Uterus (tissue), 4 donors: ENCODE measurements around the gene RRAD. TPM values are rescaled to one million over a fixed set of nuclear protein-coding genes. Genes with fewer than 3 reads are reported as not detected.
A peak's percentile ranks its signal among the peaks of the same experiment; 100 is the strongest.

ENCODE experiments used
- DNase-seq, 2 donors: peaks; one replicate each; pipeline ENCODE4 v3.0.0-alpha.2; 2019 to 2020
- H3K27ac ChIP-seq, 2 donors: fragments of 200-600 bp; sonication (generic); 1 replicate in 1 of 2; 2 replicates in 1 of 2; pipeline ENCODE4 v1.5.1; 2016 to 2018
- H3K27me3 ChIP-seq, 2 donors: fragments of 200-600 bp; sonication (generic); one replicate each; pipeline ENCODE4 v1.5.1; 2018 to 2019; ENCODE audit warnings: control low read depth in 1 of 2
- H3K36me3 ChIP-seq, 2 donors: fragments of 200-600 bp; sonication (generic); one replicate each; pipeline ENCODE4 v1.5.1; 2019; ENCODE audit warnings: control low read depth in 1 of 2
- H3K4me1 ChIP-seq, 2 donors: fragments of 200-600 bp; sonication (generic); one replicate each; pipeline ENCODE4 v1.5.1; 2018 to 2019; ENCODE audit warnings: control low read depth in 1 of 2
- H3K4me3 ChIP-seq, 2 donors: fragments of 200-600 bp; sonication (generic); 1 replicate in 1 of 2; 2 replicates in 1 of 2; pipeline ENCODE4 v1.5.1; 2018 to 2019; ENCODE audit warnings: mild to moderate bottlenecking in 1 of 2
- H3K9me3 ChIP-seq, 2 donors: fragments of 200-600 bp; sonication (generic); one replicate each; pipeline ENCODE4 v1.5.1; 2019; ENCODE audit warnings: control low read depth in 1 of 2
- POLR2A ChIP-seq, 2 donors: fragments of 450-650 bp; IDR thresholded peaks; one replicate each; pipeline ENCODE4 v1.6.1; 2016; ENCODE audit warnings: antibody characterized with exemption in 2 of 2, mild to moderate bottlenecking in 1 of 2, moderate library complexity in 1 of 2
- intact Hi-C: fragments of 100-400 bp; cut with DNase I; formaldehyde crosslinking; loops from one replicate; pipeline ENCODE4 v1.15.1; 2023; ENCODE audit warnings: low total_unique reads
- total RNA-seq, 4 donors: library from RNA; depleted of rRNA in 3 of 4; stranded (reverse); fragments of >200 nt in 3 of 4; gene quantifications; one replicate each; pipeline versions ENCODE4 v1.1.0 to v1.2.4, GENCODE V29; 2014 to 2023
- TF ChIP-seq, protein P1 (sequence below), 4 experiments: fragments of 200-600 bp in 2 of 4; fragments of 450-650 bp in 2 of 4; sonication (generic) in 2 of 4; IDR thresholded peaks; one replicate each; pipeline ENCODE4 v1.5.1; 2016 to 2019; ENCODE audit warnings: antibody characterized with exemption in 4 of 4, mild to moderate bottlenecking in 2 of 4, moderate library complexity in 1 of 4
- donor health status: DM: yes; HTN: yes; CAD: no.

The RRAD gene
- total RNA-seq, 4 donors from 2014 or later, result 7.5 to 32.8 (median 18.8) TPM

DNA sequence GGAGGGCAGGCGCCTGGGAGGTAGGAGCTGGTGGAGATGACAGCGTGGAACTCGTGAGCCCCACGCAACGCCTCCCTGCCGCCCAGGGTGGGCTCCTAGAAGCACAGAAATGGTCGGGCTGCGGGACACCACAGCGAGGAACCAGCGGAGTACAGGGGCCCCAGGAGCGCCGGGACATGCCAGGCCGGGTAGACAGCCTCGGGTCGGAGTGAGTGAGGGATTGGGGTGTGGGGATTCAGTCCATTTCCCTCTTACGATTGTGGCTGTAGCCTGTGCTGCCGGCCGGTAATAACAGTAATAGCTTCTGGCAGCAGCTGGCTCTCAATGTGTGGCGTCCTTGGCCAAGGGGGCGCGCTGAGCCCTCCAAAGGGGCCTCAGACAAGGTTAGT, 23.5 kb upstream of the RRAD start:
- Histone ChIP-seq H3K4me3 (peak overlapping the region; percentile 46 to 51), H3K27me3 (no peaks in the 10 kb centered on the region)
- intact Hi-C loops, result no loop called here

DNA sequence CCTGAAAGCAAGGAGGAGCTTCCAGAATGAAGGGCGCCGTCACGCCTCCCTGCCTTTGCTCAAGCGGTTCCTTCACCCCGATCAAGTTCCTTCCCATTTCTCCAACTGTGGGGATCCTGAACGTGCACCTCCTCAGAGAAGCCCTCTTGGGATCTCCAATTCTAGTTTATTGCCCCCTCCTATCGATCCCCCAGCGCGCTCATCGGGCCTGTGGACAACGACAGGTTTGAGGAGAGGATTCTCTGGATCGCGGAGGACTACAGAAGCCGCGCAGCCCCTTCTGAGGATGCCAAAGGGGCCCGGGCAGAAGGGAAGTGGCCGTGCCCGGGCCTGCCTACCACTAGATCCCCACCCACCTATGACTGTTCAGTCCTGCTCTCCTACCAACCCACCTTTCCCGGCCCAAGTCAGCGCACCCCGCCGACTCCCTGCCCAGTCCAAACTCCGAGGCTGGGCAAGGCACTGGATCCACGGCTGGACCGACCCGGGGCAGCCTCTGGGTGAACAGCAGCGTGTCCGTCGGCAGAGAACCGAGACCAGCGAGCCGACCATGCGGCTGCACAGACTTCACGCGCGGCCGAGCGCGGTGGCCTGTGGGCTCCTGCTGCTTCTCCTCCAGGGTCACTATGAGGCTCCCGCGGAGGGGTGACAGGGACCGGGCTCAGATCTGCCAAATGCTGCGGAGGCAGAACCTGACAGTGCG, 22.9 kb upstream of the RRAD start:
- no peak for DNase-seq
- Histone ChIP-seq H3K36me3 (no peaks in the 10 kb centered on the region), H3K9me3 (no peaks in the 10 kb centered on the region), H3K27me3 (no peaks in the 10 kb centered on the region), H3K4me3 (peak overlapping the region; percentile 46 to 51), H3K4me1 (peaks cover 0 to 7% of the 10 kb centered on the region in 2 donors), H3K27ac (no peak overlapping the region)
- no peak for TF ChIP-seq POLR2A (IDR thresholded peaks at IDR 0.05)
- TF ChIP-seq, protein P1, sequence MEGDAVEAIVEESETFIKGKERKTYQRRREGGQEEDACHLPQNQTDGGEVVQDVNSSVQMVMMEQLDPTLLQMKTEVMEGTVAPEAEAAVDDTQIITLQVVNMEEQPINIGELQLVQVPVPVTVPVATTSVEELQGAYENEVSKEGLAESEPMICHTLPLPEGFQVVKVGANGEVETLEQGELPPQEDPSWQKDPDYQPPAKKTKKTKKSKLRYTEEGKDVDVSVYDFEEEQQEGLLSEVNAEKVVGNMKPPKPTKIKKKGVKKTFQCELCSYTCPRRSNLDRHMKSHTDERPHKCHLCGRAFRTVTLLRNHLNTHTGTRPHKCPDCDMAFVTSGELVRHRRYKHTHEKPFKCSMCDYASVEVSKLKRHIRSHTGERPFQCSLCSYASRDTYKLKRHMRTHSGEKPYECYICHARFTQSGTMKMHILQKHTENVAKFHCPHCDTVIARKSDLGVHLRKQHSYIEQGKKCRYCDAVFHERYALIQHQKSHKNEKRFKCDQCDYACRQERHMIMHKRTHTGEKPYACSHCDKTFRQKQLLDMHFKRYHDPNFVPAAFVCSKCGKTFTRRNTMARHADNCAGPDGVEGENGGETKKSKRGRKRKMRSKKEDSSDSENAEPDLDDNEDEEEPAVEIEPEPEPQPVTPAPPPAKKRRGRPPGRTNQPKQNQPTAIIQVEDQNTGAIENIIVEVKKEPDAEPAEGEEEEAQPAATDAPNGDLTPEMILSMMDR (IDR thresholded peaks at IDR 0.05), result no peak
- intact Hi-C loops, result no loop called here

More for the DNA sequence above, 23.5 kb upstream of the RRAD start:
- Histone ChIP-seq H3K27ac (no peak overlapping the region), H3K36me3 (no peaks in the 10 kb centered on the region), H3K4me1 (peaks cover 0 to 7% of the 10 kb centered on the region in 2 donors), H3K9me3 (no peaks in the 10 kb centered on the region)
- TF ChIP-seq POLR2A (IDR thresholded peaks at IDR 0.05), result no peak
- TF ChIP-seq, protein P1 (IDR thresholded peaks at IDR 0.05), result no peak
- DNase-seq, result no peak

DNA sequence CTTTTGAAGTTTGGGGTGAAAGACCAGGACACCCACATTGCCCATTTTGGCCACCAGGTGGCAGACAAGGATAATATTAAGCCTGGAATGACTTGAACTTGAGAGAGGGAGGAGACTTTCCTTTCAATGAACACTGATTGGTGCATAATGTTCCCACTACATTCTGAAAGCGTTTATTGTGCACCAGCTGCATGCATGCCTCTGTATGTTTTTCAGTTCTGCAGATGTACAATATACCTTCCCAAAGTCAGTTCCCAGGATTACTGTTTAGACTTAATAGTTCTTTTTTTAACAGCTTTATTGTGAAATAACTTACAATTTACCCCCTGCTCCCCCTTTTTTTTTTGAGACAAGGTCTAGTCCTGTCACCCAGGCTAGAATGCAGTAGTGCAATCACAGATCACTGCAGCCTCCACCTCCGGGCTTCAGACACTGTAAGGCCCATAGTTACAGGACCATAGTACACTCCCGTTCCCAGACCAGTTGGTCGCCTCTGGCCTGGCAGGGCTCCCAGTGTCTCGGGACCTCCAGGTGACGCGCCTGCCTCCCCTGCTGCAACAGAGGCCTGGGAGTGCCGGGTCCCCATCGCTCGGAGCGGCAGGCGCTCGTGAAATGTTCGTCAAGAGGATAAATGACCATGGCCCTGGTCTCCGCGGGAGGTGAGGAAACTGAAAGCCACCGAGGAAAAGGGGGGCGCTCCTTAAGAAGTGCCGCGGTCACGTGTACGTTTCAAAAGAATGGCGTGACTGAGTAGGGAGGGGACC, 22.1 kb upstream of the RRAD start:
- H3K4me3 ChIP-seq, result peak overlapping the region; percentile 46 to 51
- H3K27me3 ChIP-seq, result no peaks in the 10 kb centered on the region
- intact Hi-C loops, result no loop called here
- peak; percentile 82 to 84 for DNase-seq
- no peaks in the 10 kb centered on the region for H3K9me3 ChIP-seq
- no peaks in the 10 kb centered on the region for H3K36me3 ChIP-seq
- H3K27ac ChIP-seq, result no peak overlapping the region
- TF ChIP-seq, protein P1 (IDR thresholded peaks at IDR 0.05), result peak; percentile 82 to 91 (median 88)
- TF ChIP-seq POLR2A (IDR thresholded peaks at IDR 0.05), result no peak
- H3K4me1 ChIP-seq, result peaks cover 0 to 7% of the 10 kb centered on the region in 2 donors

DNA sequence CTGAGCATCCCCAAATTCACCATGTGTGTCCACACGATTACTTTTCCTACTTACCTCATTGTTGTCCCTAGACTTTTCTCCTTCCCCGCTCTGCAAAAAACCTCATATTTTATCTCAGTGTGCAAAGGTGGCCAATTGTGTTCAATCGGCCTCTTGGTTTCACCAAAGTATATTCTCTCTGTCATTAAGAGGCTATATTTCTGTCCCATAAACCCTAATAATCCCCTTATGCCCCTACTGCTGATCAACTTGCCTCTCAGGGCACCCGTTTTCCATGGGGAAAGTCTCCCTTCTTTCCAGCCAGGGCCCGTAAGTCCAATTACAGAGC, 21.6 kb upstream of the RRAD start:
- TF ChIP-seq, protein P1 (IDR thresholded peaks at IDR 0.05), result no peak
- no peak for TF ChIP-seq POLR2A (IDR thresholded peaks at IDR 0.05)
- H3K4me3 ChIP-seq, result no peak overlapping the region
- intact Hi-C loops, result no loop called here
- H3K9me3 ChIP-seq, result no peaks in the 10 kb centered on the region
- no peak overlapping the region for H3K27ac ChIP-seq
- peaks cover 0 to 7% of the 10 kb centered on the region in 2 donors for H3K4me1 ChIP-seq
- DNase-seq, result no peak
- no peaks in the 10 kb centered on the region for H3K36me3 ChIP-seq
- H3K27me3 ChIP-seq, result no peaks in the 10 kb centered on the region

DNA sequence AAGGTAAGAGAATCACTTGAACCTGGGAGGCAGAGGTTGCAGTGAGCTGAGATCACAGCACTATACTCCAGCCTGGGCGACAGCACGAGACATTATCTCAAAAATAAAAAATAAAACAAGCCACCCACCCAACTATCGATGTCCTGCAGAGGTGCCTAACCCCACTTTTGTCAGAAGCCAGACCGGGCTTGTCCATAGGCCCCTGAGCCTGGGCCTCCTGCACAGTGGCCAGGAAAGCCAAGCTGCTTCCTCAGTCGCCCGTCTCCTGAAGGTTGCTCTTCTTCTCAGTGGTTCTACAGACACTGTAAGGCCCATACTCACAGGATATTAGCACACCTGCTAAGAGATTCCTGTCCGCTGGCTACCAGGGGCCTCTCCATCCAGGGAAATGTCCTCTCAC, 21.2 kb upstream of the RRAD start:
- no peak for DNase-seq
- Histone ChIP-seq H3K9me3 (no peaks in the 10 kb centered on the region), H3K36me3 (no peaks in the 10 kb centered on the region), H3K4me3 (no peak overlapping the region), H3K4me1 (peaks cover 0 to 7% of the 10 kb centered on the region in 2 donors), H3K27ac (no peak overlapping the region), H3K27me3 (no peaks in the 10 kb centered on the region)
- intact Hi-C loops, result no loop called here
- TF ChIP-seq POLR2A (IDR thresholded peaks at IDR 0.05), result no peak
- TF ChIP-seq, protein P1 (IDR thresholded peaks at IDR 0.05), result no peak
